ENCODE results near the gene FNDC3A.
"Not testable (repeated sequence)": the region's sequence is repeated elsewhere in the genome, so short reads cannot be mapped to it uniquely, and the experiment has no call there.

FNDC3A gene

DNA sequence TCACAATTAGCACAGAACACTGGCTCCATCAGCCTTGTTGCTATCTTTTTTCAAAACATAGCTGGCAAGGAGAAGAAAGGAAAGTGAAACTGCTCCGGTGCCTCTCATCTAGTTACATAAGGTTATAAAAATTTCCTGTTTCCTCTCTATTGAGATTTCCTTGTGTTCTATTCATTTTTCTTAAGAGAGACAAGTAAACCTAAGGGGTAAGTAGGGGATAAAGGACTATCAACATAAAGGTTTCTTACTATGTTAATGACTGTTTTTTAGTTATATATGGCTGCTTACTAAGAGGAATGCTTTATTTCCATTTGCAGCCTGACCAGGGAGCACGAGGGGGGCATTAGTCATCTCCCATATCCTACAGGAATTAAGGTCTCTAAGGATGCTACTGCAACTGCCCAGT lies 171.2 kb downstream of the FNDC3A start:
- no peak overlapping the region for H3K4ac ChIP-seq (ENCODE audit: low read length)
- no CpG with 5 or more reads among the region's 2 CpGs for WGBS, 2 donors (ENCODE audit: extremely low coverage in 2 of 2, insufficient read length in 2 of 2, insufficient replicate concordance in 1 of 2)

DNA sequence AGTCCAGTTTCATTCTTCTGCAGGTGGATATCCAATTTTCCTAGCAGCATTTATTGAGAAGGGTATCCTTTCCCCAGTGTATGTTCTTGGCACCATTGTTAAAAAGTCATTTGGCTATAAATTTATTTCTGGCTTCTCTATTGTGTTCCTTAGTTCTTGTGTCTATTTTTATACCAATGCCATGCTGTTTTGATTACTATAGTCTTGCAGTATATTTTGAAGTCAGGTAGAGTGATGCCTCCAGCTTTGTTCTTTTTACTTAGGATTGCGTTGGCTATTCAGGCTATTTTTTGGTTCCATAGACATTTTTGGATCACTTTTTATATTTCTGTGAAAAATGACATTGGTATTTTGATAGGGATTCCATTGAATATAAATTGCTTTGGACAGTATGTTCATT lies 172.7 kb downstream of the FNDC3A start:
- H3K36me3 ChIP-seq (replicated peaks in 1 of 2; ENCODE audit: control insufficient read depth in 2 of 2, insufficient read depth in 2 of 2, low read length in 2 of 2), result peaks cover 4 to 81% of the 10 kb centered on the region in 2 donors
- no peak overlapping the region for H3K4ac ChIP-seq (ENCODE audit: low read length)
- no CpG with 5 or more reads among the region's 1 CpG for WGBS, 2 donors (ENCODE audit: extremely low coverage in 2 of 2, insufficient read length in 2 of 2, insufficient replicate concordance in 1 of 2)

More for the DNA sequence above, 171.2 kb downstream of the FNDC3A start:
- no peak overlapping the region for H4K8ac ChIP-seq (ENCODE audit: low read depth, low read length)
- H3K27ac ChIP-seq (replicated peaks; ENCODE audit: low read length), result no peak overlapping the region
- H4K91ac ChIP-seq (ENCODE audit: low read depth, low read length, poor library complexity), result no peak overlapping the region
- no peak overlapping the region for H3K4me2 ChIP-seq (ENCODE audit: insufficient read depth, low read length, poor library complexity, severe bottlenecking)
- DNase-seq (ENCODE audit: low spot score), result no peak
- no peak overlapping the region for H2BK15ac ChIP-seq (ENCODE audit: low read length)
- no peak overlapping the region for H2BK120ac ChIP-seq (ENCODE audit: low read depth, low read length)
- H3K79me1 ChIP-seq (ENCODE audit: low read depth, low read length), result no peaks in the 10 kb centered on the region
- no peaks in the 10 kb centered on the region for H3K27me3 ChIP-seq (ENCODE audit: control insufficient read depth in 3 of 3, insufficient read depth in 3 of 3, low read depth in 1 of 3, low read length in 3 of 3)
- no peak overlapping the region for H2BK12ac ChIP-seq (ENCODE audit: low read length)
- H3K4me1 ChIP-seq (ENCODE audit: control insufficient read depth in 2 of 2, insufficient read depth in 1 of 2, low read depth in 1 of 2, low read length in 2 of 2), result no peaks in the 10 kb centered on the region
- no peak overlapping the region for H3K14ac ChIP-seq (ENCODE audit: low read length)
- H3K23ac ChIP-seq (ENCODE audit: low read depth, low read length, poor library complexity), result no peak overlapping the region
- peaks cover 0 to 33% of the 10 kb centered on the region in 2 donors for H3K9me3 ChIP-seq (replicated peaks in 1 of 2; ENCODE audit: control insufficient read depth in 2 of 2, insufficient read depth in 1 of 2, low read depth in 1 of 2, low read length in 2 of 2)
- H3K4me3 ChIP-seq (ENCODE audit: low read length in 2 of 2), result no peak overlapping the region
- no peak overlapping the region for H3K18ac ChIP-seq (ENCODE audit: low read length)
- no peak overlapping the region for H2AK5ac ChIP-seq (ENCODE audit: low read depth, low read length)
- H2AFZ ChIP-seq (ENCODE audit: low read length), result no peak overlapping the region
- H3K9ac ChIP-seq (ENCODE audit: low read depth, low read length, poor library complexity), result no peak overlapping the region
- peaks cover 4 to 94% of the 10 kb centered on the region in 2 donors for H3K36me3 ChIP-seq (replicated peaks in 1 of 2; ENCODE audit: control insufficient read depth in 2 of 2, insufficient read depth in 2 of 2, low read length in 2 of 2)
- H2BK5ac ChIP-seq (ENCODE audit: low read length), result no peak overlapping the region

DNA sequence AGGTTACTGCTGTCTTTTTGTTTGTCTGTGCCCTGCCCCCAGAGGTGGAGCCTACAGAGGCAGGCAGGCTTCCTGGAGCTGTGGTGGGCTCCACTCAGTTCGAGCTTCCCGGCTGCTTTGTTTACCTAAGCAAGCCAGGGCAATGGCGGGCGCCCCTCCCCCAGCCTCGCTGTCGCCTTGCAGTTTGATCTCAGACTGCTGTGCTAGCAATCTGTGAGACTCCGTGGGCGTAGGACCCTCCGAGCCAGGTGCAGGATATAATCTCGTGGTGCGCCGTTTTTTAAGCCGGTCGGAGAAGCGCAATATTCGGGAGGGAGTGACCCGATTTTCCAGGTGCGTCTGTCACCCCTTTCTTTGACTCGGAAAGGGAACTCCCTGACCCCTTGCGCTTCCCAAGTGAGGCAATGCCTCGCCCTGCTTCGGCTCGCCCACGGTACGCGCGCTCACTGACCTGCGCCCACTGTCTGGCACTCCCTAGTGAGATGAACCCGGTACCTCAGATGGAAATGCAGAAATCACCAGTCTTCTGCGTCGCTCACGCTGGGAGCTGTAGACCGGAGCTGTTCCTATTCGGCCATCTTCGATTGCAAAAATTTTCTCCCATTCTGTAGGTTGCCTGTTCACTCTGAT lies 182.4 kb downstream of the FNDC3A start:
- H3K14ac ChIP-seq (ENCODE audit: low read length); H2BK15ac ChIP-seq (ENCODE audit: low read length); H3K18ac ChIP-seq (ENCODE audit: low read length); H2BK120ac ChIP-seq (ENCODE audit: low read depth, low read length); H3K4me3 ChIP-seq (ENCODE audit: low read length in 2 of 2); H3K23ac ChIP-seq (ENCODE audit: low read depth, low read length, poor library complexity); H2BK5ac ChIP-seq (ENCODE audit: low read length); H3K4me2 ChIP-seq (ENCODE audit: insufficient read depth, low read length, poor library complexity, severe bottlenecking); H2AFZ ChIP-seq (ENCODE audit: low read length); H3K9ac ChIP-seq (ENCODE audit: low read depth, low read length, poor library complexity); H2BK12ac ChIP-seq (ENCODE audit: low read length); H3K9me3 ChIP-seq (replicated peaks in 1 of 2; ENCODE audit: control insufficient read depth in 2 of 2, insufficient read depth in 1 of 2, low read depth in 1 of 2, low read length in 2 of 2); H4K8ac ChIP-seq (ENCODE audit: low read depth, low read length); H3K27me3 ChIP-seq (ENCODE audit: control insufficient read depth in 3 of 3, insufficient read depth in 3 of 3, low read depth in 1 of 3, low read length in 3 of 3); H3K4ac ChIP-seq (ENCODE audit: low read length); H3K4me1 ChIP-seq (ENCODE audit: control insufficient read depth in 2 of 2, insufficient read depth in 1 of 2, low read depth in 1 of 2, low read length in 2 of 2); H3K27ac ChIP-seq (replicated peaks; ENCODE audit: low read length); H2AK5ac ChIP-seq (ENCODE audit: low read depth, low read length); H4K91ac ChIP-seq (ENCODE audit: low read depth, low read length, poor library complexity); DNase-seq (ENCODE audit: low spot score); H3K79me1 ChIP-seq (ENCODE audit: low read depth, low read length); H3K36me3 ChIP-seq (replicated peaks in 1 of 2; ENCODE audit: control insufficient read depth in 2 of 2, insufficient read depth in 2 of 2, low read length in 2 of 2): not testable (repeated sequence)
- no CpG with 5 or more reads among the region's 35 CpGs for WGBS, 2 donors (ENCODE audit: extremely low coverage in 2 of 2, insufficient read length in 2 of 2, insufficient replicate concordance in 1 of 2)

More for the DNA sequence above, 172.7 kb downstream of the FNDC3A start:
- Histone ChIP-seq H3K23ac (ENCODE audit: low read depth, low read length, poor library complexity) (no peak overlapping the region), H3K4me2 (ENCODE audit: insufficient read depth, low read length, poor library complexity, severe bottlenecking) (no peak overlapping the region), H4K8ac (ENCODE audit: low read depth, low read length) (no peak overlapping the region), H3K9ac (ENCODE audit: low read depth, low read length, poor library complexity) (no peak overlapping the region), H2AFZ (ENCODE audit: low read length) (no peak overlapping the region), H2BK15ac (ENCODE audit: low read length) (no peak overlapping the region), H3K27ac (replicated peaks; ENCODE audit: low read length) (no peak overlapping the region), H3K79me1 (ENCODE audit: low read depth, low read length) (no peaks in the 10 kb centered on the region), H2AK5ac (ENCODE audit: low read depth, low read length) (no peak overlapping the region), H3K4me3 (ENCODE audit: low read length in 2 of 2) (no peak overlapping the region), H2BK12ac (ENCODE audit: low read length) (no peak overlapping the region), H3K4me1 (ENCODE audit: control insufficient read depth in 2 of 2, insufficient read depth in 1 of 2, low read depth in 1 of 2, low read length in 2 of 2) (no peaks in the 10 kb centered on the region), H3K18ac (ENCODE audit: low read length) (no peak overlapping the region), H2BK5ac (ENCODE audit: low read length) (no peak overlapping the region), H3K14ac (ENCODE audit: low read length) (no peak overlapping the region), H2BK120ac (ENCODE audit: low read depth, low read length) (no peak overlapping the region), H3K27me3 (ENCODE audit: control insufficient read depth in 3 of 3, insufficient read depth in 3 of 3, low read depth in 1 of 3, low read length in 3 of 3) (no peaks in the 10 kb centered on the region), H3K9me3 (replicated peaks in 1 of 2; ENCODE audit: control insufficient read depth in 2 of 2, insufficient read depth in 1 of 2, low read depth in 1 of 2, low read length in 2 of 2) (peaks cover 0 to 35% of the 10 kb centered on the region in 2 donors), H4K91ac (ENCODE audit: low read depth, low read length, poor library complexity) (no peak overlapping the region)
- DNase-seq (ENCODE audit: low spot score), result no peak

DNA sequence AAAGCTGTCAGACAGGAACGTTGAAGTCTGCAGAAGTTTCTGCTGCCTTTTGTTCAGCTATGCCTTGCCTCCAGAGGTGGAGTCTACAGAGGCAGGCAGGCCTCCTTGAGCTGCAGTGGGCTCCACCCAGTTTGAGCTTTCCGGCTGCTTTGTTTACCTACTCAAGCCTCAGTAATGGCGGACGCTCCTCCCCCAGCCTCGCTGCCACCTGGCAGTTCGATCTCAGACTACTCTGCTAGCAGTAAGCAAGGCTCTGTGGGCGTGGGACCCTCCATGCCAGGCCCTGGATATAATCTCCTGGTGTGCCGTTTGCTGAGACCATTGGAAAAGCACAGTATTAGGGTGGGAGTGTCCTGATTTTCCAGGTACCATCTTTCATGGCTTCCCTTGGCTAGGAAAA lies 187.4 kb downstream of the FNDC3A start:
- not testable (repeated sequence) for H3K4me1 ChIP-seq (ENCODE audit: control insufficient read depth in 2 of 2, insufficient read depth in 1 of 2, low read depth in 1 of 2, low read length in 2 of 2); H3K4me3 ChIP-seq (ENCODE audit: low read length in 2 of 2); H3K4me2 ChIP-seq (ENCODE audit: insufficient read depth, low read length, poor library complexity, severe bottlenecking); H4K8ac ChIP-seq (ENCODE audit: low read depth, low read length); H3K14ac ChIP-seq (ENCODE audit: low read length); DNase-seq (ENCODE audit: low spot score); H2BK120ac ChIP-seq (ENCODE audit: low read depth, low read length); H3K4ac ChIP-seq (ENCODE audit: low read length); H2BK15ac ChIP-seq (ENCODE audit: low read length); H2BK5ac ChIP-seq (ENCODE audit: low read length); H2AK5ac ChIP-seq (ENCODE audit: low read depth, low read length); H2AFZ ChIP-seq (ENCODE audit: low read length); H3K23ac ChIP-seq (ENCODE audit: low read depth, low read length, poor library complexity); H3K27me3 ChIP-seq (ENCODE audit: control insufficient read depth in 3 of 3, insufficient read depth in 3 of 3, low read depth in 1 of 3, low read length in 3 of 3); H3K18ac ChIP-seq (ENCODE audit: low read length); H3K27ac ChIP-seq (replicated peaks; ENCODE audit: low read length); H3K79me1 ChIP-seq (ENCODE audit: low read depth, low read length); H4K91ac ChIP-seq (ENCODE audit: low read depth, low read length, poor library complexity); H3K9ac ChIP-seq (ENCODE audit: low read depth, low read length, poor library complexity); H2BK12ac ChIP-seq (ENCODE audit: low read length)
- peaks cover 12 to 53% of the 10 kb centered on the region in 2 donors for H3K36me3 ChIP-seq (replicated peaks in 1 of 2; ENCODE audit: control insufficient read depth in 2 of 2, insufficient read depth in 2 of 2, low read length in 2 of 2)
- H3K9me3 ChIP-seq (replicated peaks in 1 of 2; ENCODE audit: control insufficient read depth in 2 of 2, insufficient read depth in 1 of 2, low read depth in 1 of 2, low read length in 2 of 2), result peaks cover 6 to 38% of the 10 kb centered on the region in 2 donors
- no CpG with 5 or more reads among the region's 8 CpGs for WGBS, 2 donors (ENCODE audit: extremely low coverage in 2 of 2, insufficient read length in 2 of 2, insufficient replicate concordance in 1 of 2)
